ENCODE data around the gene PPM1J.

DNA sequence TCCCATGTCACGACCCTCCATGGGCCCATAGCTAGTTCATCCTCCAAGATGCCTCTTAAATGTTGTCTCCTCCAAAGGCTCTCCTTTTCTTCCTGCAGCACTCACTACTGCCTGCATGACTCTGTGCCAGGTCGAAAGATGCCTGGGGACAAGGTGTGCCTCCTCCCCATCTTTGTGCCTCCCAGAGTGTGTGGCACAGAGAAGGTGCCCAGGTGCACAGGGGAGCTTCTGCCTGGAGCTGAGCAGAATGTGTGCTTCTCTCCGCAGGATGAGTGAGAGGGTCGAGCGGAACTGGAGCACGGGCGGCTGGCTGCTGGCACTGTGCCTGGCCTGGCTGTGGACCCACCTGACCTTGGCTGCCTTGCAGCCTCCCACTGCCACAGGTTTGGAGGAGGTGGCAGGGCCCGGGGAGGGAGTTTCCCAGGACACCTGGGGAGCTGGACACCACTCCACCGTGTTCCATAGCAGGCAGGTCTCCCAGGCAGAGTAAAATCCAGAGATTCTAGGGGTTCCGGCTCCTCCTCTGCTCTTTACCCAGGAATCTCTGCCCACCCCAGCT lies 6.9 kb upstream of the PPM1J start:
- TF ChIP-seq POLR2A (IDR thresholded peaks at IDR 0.05): no peak
- TF ChIP-seq, protein P1, sequence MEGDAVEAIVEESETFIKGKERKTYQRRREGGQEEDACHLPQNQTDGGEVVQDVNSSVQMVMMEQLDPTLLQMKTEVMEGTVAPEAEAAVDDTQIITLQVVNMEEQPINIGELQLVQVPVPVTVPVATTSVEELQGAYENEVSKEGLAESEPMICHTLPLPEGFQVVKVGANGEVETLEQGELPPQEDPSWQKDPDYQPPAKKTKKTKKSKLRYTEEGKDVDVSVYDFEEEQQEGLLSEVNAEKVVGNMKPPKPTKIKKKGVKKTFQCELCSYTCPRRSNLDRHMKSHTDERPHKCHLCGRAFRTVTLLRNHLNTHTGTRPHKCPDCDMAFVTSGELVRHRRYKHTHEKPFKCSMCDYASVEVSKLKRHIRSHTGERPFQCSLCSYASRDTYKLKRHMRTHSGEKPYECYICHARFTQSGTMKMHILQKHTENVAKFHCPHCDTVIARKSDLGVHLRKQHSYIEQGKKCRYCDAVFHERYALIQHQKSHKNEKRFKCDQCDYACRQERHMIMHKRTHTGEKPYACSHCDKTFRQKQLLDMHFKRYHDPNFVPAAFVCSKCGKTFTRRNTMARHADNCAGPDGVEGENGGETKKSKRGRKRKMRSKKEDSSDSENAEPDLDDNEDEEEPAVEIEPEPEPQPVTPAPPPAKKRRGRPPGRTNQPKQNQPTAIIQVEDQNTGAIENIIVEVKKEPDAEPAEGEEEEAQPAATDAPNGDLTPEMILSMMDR (IDR thresholded peaks at IDR 0.05): no peak

All from thyroid gland (tissue), 4 donors.